Liver (tissue), 9 donors: Measurements from ENCODE around the gene OCEL1. TPM values are rescaled to one million over a fixed set of nuclear protein-coding genes. Genes with fewer than 3 reads are reported as not detected.
A peak's percentile ranks its signal among the peaks of the same experiment; 100 is the strongest.

Experiments used
- DNase-seq: peaks from one replicate; pipeline ENCODE4 v3.0.0-alpha.2; 2017; ENCODE audit warnings: low spot score
- H3K27ac ChIP-seq, 2 donors: one replicate each; pipeline ENCODE4 v1.7.0; 2013; ENCODE audit warnings: inconsistent platforms in 2 of 2, low read length in 2 of 2, control low read depth in 1 of 2, low read depth in 1 of 2, mild to moderate bottlenecking in 1 of 2
- H3K27me3 ChIP-seq, 4 donors: one replicate each; pipeline versions ENCODE4 v1.6.1 to v1.7.0; 2013; ENCODE audit warnings: low read length in 3 of 4, inconsistent platforms in 1 of 4, mild to moderate bottlenecking in 1 of 4, moderate library complexity in 1 of 4; ENCODE audit not compliant: control insufficient read depth in 4 of 4, insufficient read depth in 4 of 4
- H3K36me3 ChIP-seq, 4 donors: one replicate each; pipeline versions ENCODE4 v1.6.1 to v1.7.0; 2013; ENCODE audit warnings: low read length in 3 of 4, mild to moderate bottlenecking in 3 of 4, low read depth in 1 of 4, moderate library complexity in 1 of 4; ENCODE audit not compliant: control insufficient read depth in 4 of 4, insufficient read depth in 3 of 4
- H3K4me1 ChIP-seq, 4 donors: one replicate each; pipeline versions ENCODE4 v1.6.1 to v1.7.0; 2013; ENCODE audit warnings: low read length in 3 of 4, mild to moderate bottlenecking in 3 of 4, moderate library complexity in 1 of 4; ENCODE audit not compliant: control insufficient read depth in 4 of 4, insufficient read depth in 4 of 4
- H3K4me3 ChIP-seq, 3 donors: one replicate each; pipeline versions ENCODE4 v1.6.1 to v1.7.0; 2013; ENCODE audit warnings: low read length in 3 of 3, control low read depth in 1 of 3, low read depth in 1 of 3, mild to moderate bottlenecking in 1 of 3
- H3K9ac ChIP-seq, 2 donors: one replicate each; pipeline ENCODE4 v1.7.0; 2013; ENCODE audit warnings: low read length in 2 of 2, mild to moderate bottlenecking in 2 of 2, moderate library complexity in 2 of 2, control low read depth in 1 of 2, low read depth in 1 of 2
- H3K9me3 ChIP-seq, 4 donors: one replicate each; pipeline versions ENCODE4 v1.6.1 to v1.7.0; 2013; ENCODE audit warnings: low read length in 3 of 4; ENCODE audit not compliant: control insufficient read depth in 4 of 4
- EGR1 ChIP-seq, 2 donors: IDR thresholded peaks; 2 replicates each; pipeline ENCODE4 v1.6.1; 2016 to 2018; ENCODE audit warnings: antibody characterized with exemption in 2 of 2, low read depth in 2 of 2
- FOXA1 ChIP-seq: IDR thresholded peaks from 2 replicates; pipeline ENCODE4 v1.6.1; 2016; ENCODE audit warnings: antibody characterized with exemption
- FOXA2 ChIP-seq: IDR thresholded peaks from 2 replicates; pipeline ENCODE4 v1.6.1; 2016; ENCODE audit warnings: antibody characterized with exemption
- HNF4A ChIP-seq, 2 donors: conservative IDR thresholded peaks; 2 replicates each; pipeline ENCODE4 v1.6.1; 2016; ENCODE audit warnings: antibody characterized with exemption in 2 of 2, mild to moderate bottlenecking in 2 of 2
- HNF4G ChIP-seq: IDR thresholded peaks from 2 replicates; pipeline ENCODE4 v1.6.1; 2016; ENCODE audit warnings: antibody characterized with exemption
- JUND ChIP-seq, 2 donors: IDR thresholded peaks; 2 replicates each; pipeline ENCODE4 v1.6.1; 2016; ENCODE audit warnings: antibody characterized with exemption in 2 of 2
- MAX ChIP-seq: IDR thresholded peaks from 2 replicates; pipeline ENCODE4 v1.6.1; 2016; ENCODE audit warnings: antibody characterized with exemption
- NR2F2 ChIP-seq: IDR thresholded peaks from 2 replicates; pipeline ENCODE4 v1.6.1; 2016; ENCODE audit warnings: antibody characterized with exemption
- RAD21 ChIP-seq, 2 donors: IDR thresholded peaks; 2 replicates each; pipeline ENCODE4 v1.6.1; 2016; ENCODE audit warnings: antibody characterized with exemption in 2 of 2, mild to moderate bottlenecking in 2 of 2
- RXRA ChIP-seq, 2 donors: IDR thresholded peaks; 2 replicates each; pipeline ENCODE4 v1.6.1; 2017 to 2018; ENCODE audit warnings: antibody characterized with exemption in 2 of 2, mild to moderate bottlenecking in 1 of 2
- SP1 ChIP-seq: IDR thresholded peaks from 2 replicates; pipeline ENCODE4 v1.6.1; 2018; ENCODE audit warnings: antibody characterized with exemption, mild to moderate bottlenecking
- TAF1 ChIP-seq: conservative IDR thresholded peaks from 2 replicates; pipeline ENCODE4 v1.6.1; 2016; ENCODE audit warnings: antibody characterized with exemption, mild to moderate bottlenecking
- YY1 ChIP-seq: IDR thresholded peaks from 2 replicates; pipeline ENCODE4 v1.6.1; 2016; ENCODE audit warnings: antibody characterized with exemption, mild to moderate bottlenecking
- ZBTB33 ChIP-seq: IDR thresholded peaks from 2 replicates; pipeline ENCODE4 v1.6.1; 2016; ENCODE audit warnings: antibody characterized with exemption
- WGBS: extraction: QIAGEN DNeasy Blood & Tissue Kit; methylation state at CpG from one replicate; pipeline ENCODE4 v1.1.7; 2013; 5-methylcytosine and 5-hydroxymethylcytosine counted together
- polyA plus RNA-seq, 2 donors: library from polyadenylated mRNA; stranded (reverse) in 1 of 2; unstranded in 1 of 2; fragments of 200-250 nt in 1 of 2; fragments of >200 nt in 1 of 2; fragmentation: Nextera tagmentation in 1 of 2; extraction: Ambion mirVana in 1 of 2; gene quantifications; one replicate each; pipeline versions ENCODE4 v1.2.1 to v1.2.3, GENCODE V29; 2013 to 2015
- total RNA-seq, 2 donors: library from RNA; depleted of rRNA; stranded (reverse); fragments of >200 nt; gene quantifications; one replicate each; pipeline ENCODE4 v1.2.3, GENCODE V29; 2014
- TF ChIP-seq, protein P1 (sequence below): fragments of 150-350 bp; IDR thresholded peaks from 2 replicates; pipeline ENCODE4 v1.5.1; 2017; ENCODE audit warnings: improper control_type of control experiment, low read depth, low read length; ENCODE audit not compliant: missing input control
- TF ChIP-seq, protein P2 (sequence below): IDR thresholded peaks from 2 replicates; pipeline ENCODE4 v1.6.1; 2016; ENCODE audit warnings: antibody characterized with exemption
- TF ChIP-seq, protein P3 (sequence below): IDR thresholded peaks from 2 replicates; pipeline ENCODE4 v1.6.1; 2016; ENCODE audit warnings: antibody characterized with exemption, mild to moderate bottlenecking
- donor health status: healthy.
- donor health status: healthy.
- donor health status: healthy.
- donor health status: healthy.
- donor health status: healthy.

The OCEL1 gene
- total and polyA plus RNA-seq, 4 donors, result 4.9 to 32.5 (median 20.8) TPM

DNA sequence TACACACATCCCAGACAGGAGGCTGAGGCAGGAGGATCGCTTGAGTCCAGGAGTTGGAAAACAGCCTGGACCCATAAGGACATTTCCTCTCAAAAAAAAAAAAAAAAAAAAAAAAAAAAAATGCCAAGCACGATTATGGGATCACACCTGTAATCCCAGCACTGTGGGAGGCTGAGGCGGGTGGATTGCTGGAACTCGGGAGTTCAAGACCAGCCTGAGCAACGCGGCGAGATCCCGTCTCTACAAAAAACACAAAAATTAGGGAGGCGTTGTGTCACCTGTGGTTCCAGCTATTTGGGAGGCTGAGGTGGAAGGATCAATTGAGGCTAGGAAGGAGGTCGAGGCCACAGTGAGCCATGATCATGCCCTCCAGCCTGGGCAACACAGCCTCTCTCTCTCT, 973 bp upstream of the OCEL1 start:
- no peak overlapping the region for H3K27ac ChIP-seq
- peaks cover 3 to 17% (median 10%) of the 10 kb centered on the region in 4 donors for H3K4me1 ChIP-seq
- H3K9me3 ChIP-seq, result no peaks in the 10 kb centered on the region
- H3K9ac ChIP-seq, result no peak overlapping the region
- WGBS, result 89% methylated on average over 10 of the region's 10 CpGs
- H3K4me3 ChIP-seq, result no peak overlapping the region
- no peaks in the 10 kb centered on the region for H3K27me3 ChIP-seq
- H3K36me3 ChIP-seq, result peaks cover 0 to 6% (median 4%) of the 10 kb centered on the region in 4 donors
- TF ChIP-seq YY1 (no peak), TAF1 (no peak), FOXA1 (no peak), NR2F2 (no peak), MAX (no peak)
- TF ChIP-seq, protein P1, sequence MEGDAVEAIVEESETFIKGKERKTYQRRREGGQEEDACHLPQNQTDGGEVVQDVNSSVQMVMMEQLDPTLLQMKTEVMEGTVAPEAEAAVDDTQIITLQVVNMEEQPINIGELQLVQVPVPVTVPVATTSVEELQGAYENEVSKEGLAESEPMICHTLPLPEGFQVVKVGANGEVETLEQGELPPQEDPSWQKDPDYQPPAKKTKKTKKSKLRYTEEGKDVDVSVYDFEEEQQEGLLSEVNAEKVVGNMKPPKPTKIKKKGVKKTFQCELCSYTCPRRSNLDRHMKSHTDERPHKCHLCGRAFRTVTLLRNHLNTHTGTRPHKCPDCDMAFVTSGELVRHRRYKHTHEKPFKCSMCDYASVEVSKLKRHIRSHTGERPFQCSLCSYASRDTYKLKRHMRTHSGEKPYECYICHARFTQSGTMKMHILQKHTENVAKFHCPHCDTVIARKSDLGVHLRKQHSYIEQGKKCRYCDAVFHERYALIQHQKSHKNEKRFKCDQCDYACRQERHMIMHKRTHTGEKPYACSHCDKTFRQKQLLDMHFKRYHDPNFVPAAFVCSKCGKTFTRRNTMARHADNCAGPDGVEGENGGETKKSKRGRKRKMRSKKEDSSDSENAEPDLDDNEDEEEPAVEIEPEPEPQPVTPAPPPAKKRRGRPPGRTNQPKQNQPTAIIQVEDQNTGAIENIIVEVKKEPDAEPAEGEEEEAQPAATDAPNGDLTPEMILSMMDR, result no peak
- no peak for DNase-seq

GRCh38 chr19:17227798-17228367, 1.9 kb downstream of the OCEL1 start:
- peak overlapping the region in 1 of 2 donors; percentile 25 for H3K27ac ChIP-seq
- peaks cover 5 to 24% (median 13%) of the 10 kb centered on the region in 4 donors for H3K36me3 ChIP-seq
- H3K27me3 ChIP-seq, result no peaks in the 10 kb centered on the region
- peaks cover 3 to 17% (median 10%) of the 10 kb centered on the region in 4 donors for H3K4me1 ChIP-seq
- DNase-seq, result no peak
- no peaks in the 10 kb centered on the region for H3K9me3 ChIP-seq
- peak overlapping the region in 1 of 2 donors; percentile 5 for H3K9ac ChIP-seq
- TF ChIP-seq RXRA (IDR thresholded peaks at IDR 0.05) (peak in 1 of 2 donors; percentile 12), HNF4A (conservative IDR thresholded peaks at IDR 0.05) (peak in 1 of 2 donors; percentile 27), JUND (IDR thresholded peaks at IDR 0.05) (no peak), FOXA2 (no peak), SP1 (peak; percentile 16), FOXA1 (no peak), RAD21 (IDR thresholded peaks at IDR 0.05) (no peak), HNF4G (no peak), TAF1 (no peak), ZBTB33 (no peak)
- TF ChIP-seq, protein P2, sequence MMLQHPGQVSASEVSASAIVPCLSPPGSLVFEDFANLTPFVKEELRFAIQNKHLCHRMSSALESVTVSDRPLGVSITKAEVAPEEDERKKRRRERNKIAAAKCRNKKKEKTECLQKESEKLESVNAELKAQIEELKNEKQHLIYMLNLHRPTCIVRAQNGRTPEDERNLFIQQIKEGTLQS, result no peak
- 50% methylated on average over 13 of the region's 13 CpGs for WGBS
- no peak overlapping the region for H3K4me3 ChIP-seq

- no peak overlapping the region for H3K4me3 ChIP-seq
- H3K4me1 ChIP-seq, result peaks cover 3 to 24% (median 10%) of the 10 kb centered on the region in 4 donors
- TF ChIP-seq JUND (IDR thresholded peaks at IDR 0.05) (no peak), EGR1 (IDR thresholded peaks at IDR 0.05; ENCODE audit: low read depth in 2 of 2) (no peak), TAF1 (no peak), NR2F2 (no peak), MAX (no peak), HNF4A (conservative IDR thresholded peaks at IDR 0.05) (no peak)
- TF ChIP-seq, protein P3, sequence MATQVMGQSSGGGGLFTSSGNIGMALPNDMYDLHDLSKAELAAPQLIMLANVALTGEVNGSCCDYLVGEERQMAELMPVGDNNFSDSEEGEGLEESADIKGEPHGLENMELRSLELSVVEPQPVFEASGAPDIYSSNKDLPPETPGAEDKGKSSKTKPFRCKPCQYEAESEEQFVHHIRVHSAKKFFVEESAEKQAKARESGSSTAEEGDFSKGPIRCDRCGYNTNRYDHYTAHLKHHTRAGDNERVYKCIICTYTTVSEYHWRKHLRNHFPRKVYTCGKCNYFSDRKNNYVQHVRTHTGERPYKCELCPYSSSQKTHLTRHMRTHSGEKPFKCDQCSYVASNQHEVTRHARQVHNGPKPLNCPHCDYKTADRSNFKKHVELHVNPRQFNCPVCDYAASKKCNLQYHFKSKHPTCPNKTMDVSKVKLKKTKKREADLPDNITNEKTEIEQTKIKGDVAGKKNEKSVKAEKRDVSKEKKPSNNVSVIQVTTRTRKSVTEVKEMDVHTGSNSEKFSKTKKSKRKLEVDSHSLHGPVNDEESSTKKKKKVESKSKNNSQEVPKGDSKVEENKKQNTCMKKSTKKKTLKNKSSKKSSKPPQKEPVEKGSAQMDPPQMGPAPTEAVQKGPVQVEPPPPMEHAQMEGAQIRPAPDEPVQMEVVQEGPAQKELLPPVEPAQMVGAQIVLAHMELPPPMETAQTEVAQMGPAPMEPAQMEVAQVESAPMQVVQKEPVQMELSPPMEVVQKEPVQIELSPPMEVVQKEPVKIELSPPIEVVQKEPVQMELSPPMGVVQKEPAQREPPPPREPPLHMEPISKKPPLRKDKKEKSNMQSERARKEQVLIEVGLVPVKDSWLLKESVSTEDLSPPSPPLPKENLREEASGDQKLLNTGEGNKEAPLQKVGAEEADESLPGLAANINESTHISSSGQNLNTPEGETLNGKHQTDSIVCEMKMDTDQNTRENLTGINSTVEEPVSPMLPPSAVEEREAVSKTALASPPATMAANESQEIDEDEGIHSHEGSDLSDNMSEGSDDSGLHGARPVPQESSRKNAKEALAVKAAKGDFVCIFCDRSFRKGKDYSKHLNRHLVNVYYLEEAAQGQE, result no peak
- TF ChIP-seq, protein P2, result no peak
These were observed 3.9 kb downstream of the OCEL1 start for GRCh38 chr19:17229890-17230289.

More at GRCh38 chr19:17229890-17230289, 3.9 kb downstream of the OCEL1 start:
- WGBS, result 98% methylated on average over 3 of the region's 3 CpGs
- Histone ChIP-seq H3K36me3 (peaks cover 5 to 27% (median 17%) of the 10 kb centered on the region in 4 donors), H3K9ac (no peak overlapping the region), H3K9me3 (no peaks in the 10 kb centered on the region), H3K27ac (no peak overlapping the region), H3K27me3 (no peaks in the 10 kb centered on the region)
- no peak for DNase-seq
